Measurements from ENCODE around the gene RALGAPA2.

GRCh38 chr20:20473657-20474056 lies 238.8 kb downstream of the RALGAPA2 start:
- no peak for TF ChIP-seq CTCF (IDR thresholded peaks at IDR 0.05)
- no peak for TF ChIP-seq POLR2A (IDR thresholded peaks at IDR 0.05)

Measured in thyroid gland (tissue), 4 donors.